ENCODE data around the gene ACTR2. TPM values are rescaled to one million over a fixed set of nuclear protein-coding genes. Genes with fewer than 3 reads are reported as not detected.
A peak's percentile ranks its signal among the peaks of the same experiment; 100 is the strongest.

Gene ACTR2
- total and polyA plus RNA-seq, 2 of the 13 experiments (the other 11 are each of a cell fraction or from before 2014, with no cell fraction given) = 51.2 to 100 TPM

DNA sequence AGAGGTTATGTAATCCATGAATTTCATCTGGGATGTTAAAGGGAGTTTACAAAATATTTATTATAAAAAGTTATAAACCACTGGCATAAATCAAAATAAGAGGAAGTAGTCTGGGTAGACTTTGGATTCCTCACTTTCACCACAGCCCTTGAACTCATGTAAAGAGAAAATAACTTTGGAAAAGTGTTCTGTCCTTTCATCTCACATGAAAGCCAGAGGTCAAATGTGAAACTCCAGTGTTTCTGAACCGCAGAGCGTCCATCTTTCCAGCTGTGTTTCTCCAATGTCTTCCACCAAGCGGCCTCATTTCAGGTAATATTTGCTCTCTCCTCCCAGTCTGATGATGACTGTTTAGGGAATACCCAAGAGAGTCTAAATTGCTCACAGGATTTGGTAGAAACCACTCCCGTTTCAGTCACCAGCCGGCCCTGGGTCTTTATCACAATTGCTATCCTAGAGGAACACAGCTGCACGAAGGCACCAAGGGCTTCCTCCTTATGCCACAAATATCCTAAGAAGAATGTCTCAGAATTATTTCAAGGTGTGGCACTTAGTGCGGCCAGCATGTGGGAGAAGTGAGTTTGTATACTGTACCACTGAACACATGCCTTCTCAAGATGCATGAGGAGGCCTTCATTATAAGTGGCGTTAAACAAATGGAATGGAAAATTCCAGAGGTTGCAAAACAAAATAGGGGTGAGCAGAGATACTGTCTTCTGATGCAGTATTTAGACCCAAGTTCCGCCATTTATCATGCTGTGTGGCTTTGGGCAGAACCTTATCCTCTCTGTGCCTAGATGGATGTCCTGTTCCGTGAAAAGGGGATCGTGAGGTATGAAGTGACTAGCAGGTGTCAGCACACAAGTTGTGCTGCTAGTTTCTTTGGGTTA, 63.8 kb downstream of the ACTR2 start (continued):
- TF ChIP-seq IKZF4 (CRISPR knock-in tag; IDR thresholded peaks at IDR 0.05; ENCODE audit: borderline replicate concordance, low read depth, not compliant biosample characterization) (no peak), SP140L (CRISPR knock-in tag; IDR thresholded peaks at IDR 0.05; ENCODE audit: borderline replicate concordance) (0 out of 2 replicates have a peak, but pooled peaks have one; percentile 47), SNAI1 (CRISPR knock-in tag; IDR thresholded peaks at IDR 0.05; ENCODE audit: borderline replicate concordance) (0 out of 2 replicates have a peak, but pooled peaks have one; percentile 39), ZFP62 (CRISPR knock-in tag; IDR thresholded peaks at IDR 0.05) (no peak), POLR2AphosphoS5 (IDR thresholded peaks at IDR 0.05; ENCODE audit: low read depth, low read length) (no peak), NR2C2 (CRISPR knock-in tag; IDR thresholded peaks at IDR 0.05; ENCODE audit: borderline replicate concordance) (peak; percentile 62; the same call in 1 of the 2 replicates), HNF4A (CRISPR knock-in tag; IDR thresholded peaks at IDR 0.05) (peak; percentile 56)

DNA sequence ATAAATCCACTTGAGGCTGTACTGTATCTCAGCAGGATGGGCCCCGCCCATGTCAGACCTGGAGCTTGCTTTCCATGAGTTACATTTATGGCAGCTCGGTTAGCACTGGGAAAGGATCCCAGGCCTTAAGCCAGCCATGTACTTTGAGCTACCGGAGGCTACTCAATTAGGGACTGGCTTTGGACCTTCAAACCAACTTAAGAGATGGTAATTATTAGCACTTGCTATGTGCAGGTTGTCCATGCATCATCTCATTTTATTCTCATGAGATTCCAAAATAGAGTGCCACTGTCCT, 64.4 kb downstream of the ACTR2 start:
- 51% methylated on average over 3 of the region's 3 CpGs for WGBS (ENCODE audit: low lambda C conversion rate)
- in situ Hi-C loops (cut with HindIII; ENCODE audit: extremely low pct_ligation_motif_present, low pct_unique_long_range_greater_than_20kb) = no loop called here
- H3K9me3 ChIP-seq (ENCODE audit: low read length) = no peaks in the 10 kb centered on the region
- no peaks in the 10 kb centered on the region for H3K27me3 ChIP-seq (ENCODE audit: control insufficient read depth in 1 of 2, insufficient read depth in 2 of 2, low read length in 2 of 2)
- FAIRE-seq (no peak), DNase-seq (ENCODE audit: low spot score) (no peak), ATAC-seq (peak; percentile 21)
- no peaks in the 10 kb centered on the region for H3K36me3 ChIP-seq (replicated peaks in 1 of 2; ENCODE audit: control insufficient read depth in 1 of 2, insufficient read depth in 2 of 2, low read length in 2 of 2)
- H3K4me1 ChIP-seq (ENCODE audit: insufficient read depth, low read length) = peaks cover 50% of the 10 kb centered on the region
- H3K79me2 ChIP-seq (ENCODE audit: insufficient read depth, low read length) = no peaks in the 10 kb centered on the region
- H3K9ac ChIP-seq (ENCODE audit: insufficient read depth, low read depth, low read length) = no peak overlapping the region
- no peaks in the 10 kb centered on the region for H4K20me1 ChIP-seq (ENCODE audit: insufficient read depth, low read length)
- intact Hi-C loops (cut with micrococcal nuclease; ENCODE audit: unreplicated experiment) = no loop called here
- CTCF ChIA-PET (ENCODE audit: low intra/inter-chr PET ratio, low total read pairs) = no interaction called here
- H2AFZ ChIP-seq (ENCODE audit: low read length) = no peak overlapping the region
- POLR2A ChIA-PET = interaction anchor here (2.3 kb wide), 1 partner anchor 9 kb away, joined by 11 read pairs; no protein-coding TSS in a partner anchor
- H3K27ac ChIP-seq (ENCODE audit: extremely low read length, insufficient read depth, low read length) = no peak overlapping the region
- H3K4me2 ChIP-seq (ENCODE audit: low read depth, low read length) = peak overlapping the region; percentile 85
- no TSS peak for BruUV-seq (replicated peaks)
- H3K4me3 ChIP-seq (replicated peaks in 1 of 3; ENCODE audit: insufficient read depth in 1 of 3, low read depth in 2 of 3, low read length in 3 of 3) = no peak overlapping the region
- TF ChIP-seq, protein P1, sequence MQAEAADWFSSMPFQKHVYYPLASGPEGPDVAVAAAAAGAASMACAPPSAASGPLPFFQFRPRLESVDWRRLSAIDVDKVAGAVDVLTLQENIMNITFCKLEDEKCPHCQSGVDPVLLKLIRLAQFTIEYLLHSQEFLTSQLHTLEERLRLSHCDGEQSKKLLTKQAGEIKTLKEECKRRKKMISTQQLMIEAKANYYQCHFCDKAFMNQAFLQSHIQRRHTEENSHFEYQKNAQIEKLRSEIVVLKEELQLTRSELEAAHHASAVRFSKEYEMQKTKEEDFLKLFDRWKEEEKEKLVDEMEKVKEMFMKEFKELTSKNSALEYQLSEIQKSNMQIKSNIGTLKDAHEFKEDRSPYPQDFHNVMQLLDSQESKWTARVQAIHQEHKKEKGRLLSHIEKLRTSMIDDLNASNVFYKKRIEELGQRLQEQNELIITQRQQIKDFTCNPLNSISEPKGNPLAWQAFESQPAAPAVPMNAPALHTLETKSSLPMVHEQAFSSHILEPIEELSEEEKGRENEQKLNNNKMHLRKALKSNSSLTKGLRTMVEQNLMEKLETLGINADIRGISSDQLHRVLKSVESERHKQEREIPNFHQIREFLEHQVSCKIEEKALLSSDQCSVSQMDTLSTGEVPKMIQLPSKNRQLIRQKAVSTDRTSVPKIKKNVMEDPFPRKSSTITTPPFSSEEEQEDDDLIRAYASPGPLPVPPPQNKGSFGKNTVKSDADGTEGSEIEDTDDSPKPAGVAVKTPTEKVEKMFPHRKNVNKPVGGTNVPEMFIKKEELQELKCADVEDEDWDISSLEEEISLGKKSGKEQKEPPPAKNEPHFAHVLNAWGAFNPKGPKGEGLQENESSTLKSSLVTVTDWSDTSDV (CRISPR knock-in tag; IDR thresholded peaks at IDR 0.05) = no peak
- no peak for TF ChIP-seq ZNF792 (CRISPR knock-in tag; IDR thresholded peaks at IDR 0.05)
- no peak for TF ChIP-seq IKZF1 (IDR thresholded peaks at IDR 0.05)
- TF ChIP-seq, protein P2, sequence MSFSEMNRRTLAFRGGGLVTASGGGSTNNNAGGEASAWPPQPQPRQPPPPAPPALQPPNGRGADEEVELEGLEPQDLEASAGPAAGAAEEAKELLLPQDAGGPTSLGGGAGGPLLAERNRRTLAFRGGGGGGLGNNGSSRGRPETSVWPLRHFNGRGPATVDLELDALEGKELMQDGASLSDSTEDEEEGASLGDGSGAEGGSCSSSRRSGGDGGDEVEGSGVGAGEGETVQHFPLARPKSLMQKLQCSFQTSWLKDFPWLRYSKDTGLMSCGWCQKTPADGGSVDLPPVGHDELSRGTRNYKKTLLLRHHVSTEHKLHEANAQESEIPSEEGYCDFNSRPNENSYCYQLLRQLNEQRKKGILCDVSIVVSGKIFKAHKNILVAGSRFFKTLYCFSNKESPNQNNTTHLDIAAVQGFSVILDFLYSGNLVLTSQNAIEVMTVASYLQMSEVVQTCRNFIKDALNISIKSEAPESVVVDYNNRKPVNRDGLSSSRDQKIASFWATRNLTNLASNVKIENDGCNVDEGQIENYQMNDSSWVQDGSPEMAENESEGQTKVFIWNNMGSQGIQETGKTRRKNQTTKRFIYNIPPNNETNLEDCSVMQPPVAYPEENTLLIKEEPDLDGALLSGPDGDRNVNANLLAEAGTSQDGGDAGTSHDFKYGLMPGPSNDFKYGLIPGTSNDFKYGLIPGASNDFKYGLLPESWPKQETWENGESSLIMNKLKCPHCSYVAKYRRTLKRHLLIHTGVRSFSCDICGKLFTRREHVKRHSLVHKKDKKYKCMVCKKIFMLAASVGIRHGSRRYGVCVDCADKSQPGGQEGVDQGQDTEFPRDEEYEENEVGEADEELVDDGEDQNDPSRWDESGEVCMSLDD (CRISPR knock-in tag; IDR thresholded peaks at IDR 0.05; ENCODE audit: borderline replicate concordance) = no peak
- no peak for TF ChIP-seq ELF4 (CRISPR knock-in tag; IDR thresholded peaks at IDR 0.05; ENCODE audit: borderline replicate concordance)
- TF ChIP-seq, protein P3, sequence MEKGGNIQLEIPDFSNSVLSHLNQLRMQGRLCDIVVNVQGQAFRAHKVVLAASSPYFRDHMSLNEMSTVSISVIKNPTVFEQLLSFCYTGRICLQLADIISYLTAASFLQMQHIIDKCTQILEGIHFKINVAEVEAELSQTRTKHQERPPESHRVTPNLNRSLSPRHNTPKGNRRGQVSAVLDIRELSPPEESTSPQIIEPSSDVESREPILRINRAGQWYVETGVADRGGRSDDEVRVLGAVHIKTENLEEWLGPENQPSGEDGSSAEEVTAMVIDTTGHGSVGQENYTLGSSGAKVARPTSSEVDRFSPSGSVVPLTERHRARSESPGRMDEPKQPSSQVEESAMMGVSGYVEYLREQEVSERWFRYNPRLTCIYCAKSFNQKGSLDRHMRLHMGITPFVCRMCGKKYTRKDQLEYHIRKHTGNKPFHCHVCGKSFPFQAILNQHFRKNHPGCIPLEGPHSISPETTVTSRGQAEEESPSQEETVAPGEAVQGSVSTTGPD (CRISPR knock-in tag; IDR thresholded peaks at IDR 0.05) = no peak
- no peak for TF ChIP-seq HOXA5 (CRISPR knock-in tag; IDR thresholded peaks at IDR 0.05)
- no peak for TF ChIP-seq ZNF557 (CRISPR knock-in tag; IDR thresholded peaks at IDR 0.05)
- TF ChIP-seq AHR (CRISPR knock-in tag; IDR thresholded peaks at IDR 0.05) = no peak

All from HepG2 (cell line).